ES-I3 (cell line): Measurements from ENCODE around the gene ENOX1.
"Not testable (repeated sequence)": the region's sequence is repeated elsewhere in the genome, so short reads cannot be mapped to it uniquely, and the experiment has no call there.

Source experiments
- H3K36me3 ChIP-seq: 2 replicates; pipeline ENCODE4 v1.6.1; 2013; ENCODE audit warnings: mild to moderate bottlenecking, low read length, control low read depth, moderate library complexity; ENCODE audit not compliant: insufficient read depth
- H3K4me1 ChIP-seq: 2 replicates; pipeline ENCODE4 v1.6.1; 2013; ENCODE audit warnings: mild to moderate bottlenecking, control low read depth, low read length; ENCODE audit not compliant: insufficient read depth
- H3K9ac ChIP-seq: 2 replicates; pipeline ENCODE4 v1.6.1; 2013; ENCODE audit warnings: low read depth, mild to moderate bottlenecking, low read length, moderate library complexity
- H3K9me3 ChIP-seq: 2 replicates; pipeline ENCODE4 v1.6.1; 2013; ENCODE audit warnings: mild to moderate bottlenecking, low read length, moderate library complexity; ENCODE audit not compliant: control insufficient read depth, insufficient read depth

Gene ENOX1

GRCh38 chr13:43786766-43787517 lies at the start of gene ENOX1:
ENOX1 (minus strand) TSS chr13:43786972.
- Histone ChIP-seq H3K36me3 (no peaks in the 10 kb centered on the region; the same call in 1 of the 2 replicates), H3K9ac (peak within 1 kb of the TSS; percentile 72; the same call in 1 of the 2 replicates), H3K4me1 (0 out of 2 replicates have a peak, but pooled peaks cover 7% of the 10 kb centered on the region), H3K9me3 (no peaks in the 10 kb centered on the region)

- H3K9me3 ChIP-seq = no peaks in the 10 kb centered on the region
- H3K36me3 ChIP-seq = no peaks in the 10 kb centered on the region
- H3K4me1 ChIP-seq = no peaks in the 10 kb centered on the region
- no peak overlapping the region for H3K9ac ChIP-seq
These were observed 48.9 kb upstream of the ENOX1 start for GRCh38 chr13:43835701-43836100.

- no peaks in the 10 kb centered on the region for H3K36me3 ChIP-seq
- no peaks in the 10 kb centered on the region for H3K9me3 ChIP-seq
- H3K9ac ChIP-seq = no peak overlapping the region
- no peaks in the 10 kb centered on the region for H3K4me1 ChIP-seq
These were observed 44.3 kb upstream of the ENOX1 start for GRCh38 chr13:43831088-43831487.

- H3K4me1 ChIP-seq = no peaks in the 10 kb centered on the region
- H3K9ac ChIP-seq = no peak overlapping the region
- H3K36me3 ChIP-seq = no peaks in the 10 kb centered on the region
- H3K9me3 ChIP-seq = no peaks in the 10 kb centered on the region
These were observed 43.7 kb upstream of the ENOX1 start for GRCh38 chr13:43830497-43830881.

GRCh38 chr13:43824656-43825055 lies 37.9 kb upstream of the ENOX1 start:
- not testable (repeated sequence) for H3K9ac ChIP-seq, H3K36me3 ChIP-seq, H3K9me3 ChIP-seq, H3K4me1 ChIP-seq

GRCh38 chr13:43822969-43823368 lies 36.2 kb upstream of the ENOX1 start:
- Histone ChIP-seq H3K36me3 (no peaks in the 10 kb centered on the region), H3K4me1 (no peaks in the 10 kb centered on the region), H3K9me3 (no peaks in the 10 kb centered on the region), H3K9ac (no peak overlapping the region)

GRCh38 chr13:43816401-43816889 lies 29.7 kb upstream of the ENOX1 start:
- Histone ChIP-seq H3K4me1 (no peaks in the 10 kb centered on the region), H3K36me3 (no peaks in the 10 kb centered on the region), H3K9ac (no peak overlapping the region), H3K9me3 (no peaks in the 10 kb centered on the region)

GRCh38 chr13:43815204-43815603 lies 28.4 kb upstream of the ENOX1 start:
- Histone ChIP-seq H3K36me3 (no peaks in the 10 kb centered on the region), H3K9ac (no peak overlapping the region), H3K9me3 (no peaks in the 10 kb centered on the region), H3K4me1 (no peaks in the 10 kb centered on the region)

- Histone ChIP-seq H3K36me3 (no peaks in the 10 kb centered on the region), H3K9ac (no peak overlapping the region), H3K4me1 (peaks cover 8% of the 10 kb centered on the region; the same call in 1 of the 2 replicates), H3K9me3 (no peaks in the 10 kb centered on the region)
These were observed 21.9 kb upstream of the ENOX1 start for GRCh38 chr13:43808676-43809075.

- no peak overlapping the region for H3K9ac ChIP-seq
- no peaks in the 10 kb centered on the region for H3K36me3 ChIP-seq
- peaks cover 8% of the 10 kb centered on the region; the same call in 1 of the 2 replicates for H3K4me1 ChIP-seq
- no peaks in the 10 kb centered on the region for H3K9me3 ChIP-seq
These were observed 18.9 kb upstream of the ENOX1 start for GRCh38 chr13:43805681-43806128.

- Histone ChIP-seq H3K4me1 (peaks cover 8% of the 10 kb centered on the region; the same call in 1 of the 2 replicates), H3K9ac (no peak overlapping the region), H3K36me3 (no peaks in the 10 kb centered on the region), H3K9me3 (no peaks in the 10 kb centered on the region)
These were observed 18.3 kb upstream of the ENOX1 start for GRCh38 chr13:43805071-43805468.

- Histone ChIP-seq H3K4me1 (peaks cover 8% of the 10 kb centered on the region; the same call in 1 of the 2 replicates), H3K9me3 (no peaks in the 10 kb centered on the region), H3K36me3 (no peaks in the 10 kb centered on the region), H3K9ac (no peak overlapping the region)
These were observed 17.8 kb upstream of the ENOX1 start for GRCh38 chr13:43804461-43805070.

- Histone ChIP-seq H3K4me1 (peaks cover 8% of the 10 kb centered on the region; the same call in 1 of the 2 replicates), H3K9ac (no peak overlapping the region), H3K36me3 (no peaks in the 10 kb centered on the region), H3K9me3 (no peaks in the 10 kb centered on the region)
These were observed 15.7 kb upstream of the ENOX1 start for GRCh38 chr13:43802511-43802910.

- Histone ChIP-seq H3K9me3 (no peaks in the 10 kb centered on the region), H3K9ac (no peak overlapping the region), H3K36me3 (no peaks in the 10 kb centered on the region)
These were observed 14.1 kb upstream of the ENOX1 start for GRCh38 chr13:43800828-43801227.

GRCh38 chr13:43799191-43799590 lies 12.4 kb upstream of the ENOX1 start:
- Histone ChIP-seq H3K9me3 (no peaks in the 10 kb centered on the region), H3K4me1 (no peaks in the 10 kb centered on the region), H3K9ac (no peak overlapping the region), H3K36me3 (no peaks in the 10 kb centered on the region)

More at GRCh38 chr13:43800828-43801227, 14.1 kb upstream of the ENOX1 start:
- H3K4me1 ChIP-seq = peaks cover 7% of the 10 kb centered on the region; the same call in 1 of the 2 replicates
